Gastrocnemius medialis (tissue), 4 donors: ENCODE results near the gene HDGF.
"Not testable (repeated sequence)": the region's sequence is repeated elsewhere in the genome, so short reads cannot be mapped to it uniquely, and the experiment has no call there.

Experiments
- CTCF ChIP-seq, 5 experiments: fragments of 450-650 bp in 3 of 5; fragments of 200-600 bp in 2 of 5; sonication (generic) in 2 of 5; IDR thresholded peaks in 4 of 5; conservative IDR thresholded peaks in 1 of 5; 1 replicate in 4 of 5; 2 replicates in 1 of 5; pipeline ENCODE4 v1.5.1; 2016 to 2019; ENCODE audit warnings: antibody characterized with exemption in 5 of 5, mild to moderate bottlenecking in 3 of 5, moderate library complexity in 3 of 5
- POLR2A ChIP-seq, 2 donors: fragments of 450-650 bp; IDR thresholded peaks; one replicate each; pipeline ENCODE4 v1.6.1; 2017; ENCODE audit warnings: antibody characterized with exemption in 2 of 2, mild to moderate bottlenecking in 2 of 2, moderate library complexity in 2 of 2

DNA sequence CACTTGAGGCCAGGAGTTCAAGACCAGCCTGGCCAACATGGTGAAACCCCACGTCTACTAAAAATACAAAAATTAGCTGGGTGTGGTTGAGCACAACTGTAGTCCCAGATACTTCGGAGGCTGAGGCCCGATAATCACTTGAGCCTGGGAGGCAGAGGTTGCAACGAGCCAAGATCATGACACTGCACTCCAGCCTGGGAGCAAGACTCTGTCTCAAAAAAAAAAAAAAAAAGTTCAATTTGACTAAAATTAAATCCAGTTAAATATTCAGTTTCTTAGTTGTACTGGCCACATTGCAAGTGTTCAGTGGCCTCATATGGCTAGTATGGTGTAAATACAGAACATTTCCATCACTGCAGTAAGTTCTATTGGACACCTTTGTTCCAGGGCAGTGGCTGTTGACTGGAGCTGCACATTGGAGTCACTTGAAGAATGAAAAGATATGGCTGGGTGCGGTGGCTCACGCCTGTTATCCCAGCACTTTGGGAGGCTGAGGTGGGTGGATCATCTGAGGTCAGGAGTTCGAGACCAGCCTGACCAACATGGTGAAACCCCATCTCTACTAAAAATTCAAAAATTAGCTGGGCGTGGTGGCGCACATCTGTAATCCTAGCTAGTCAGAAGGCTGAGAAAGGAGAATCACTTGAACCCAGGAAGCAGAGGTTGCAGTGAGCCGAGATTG lies 6.2 kb upstream of the HDGF start:
- not testable (repeated sequence) for TF ChIP-seq POLR2A (IDR thresholded peaks at IDR 0.05); CTCF (IDR thresholded peaks at IDR 0.05 in 4 of 5, conservative IDR thresholded peaks at IDR 0.05 in 1 of 5)
